ENCODE measurements around the gene C1QTNF7. TPM values are rescaled to one million over a fixed set of nuclear protein-coding genes. Genes with fewer than 3 reads are reported as not detected.

C1QTNF7 gene
- total RNA-seq, 1 donor from 2014 or later, result not detected

DNA sequence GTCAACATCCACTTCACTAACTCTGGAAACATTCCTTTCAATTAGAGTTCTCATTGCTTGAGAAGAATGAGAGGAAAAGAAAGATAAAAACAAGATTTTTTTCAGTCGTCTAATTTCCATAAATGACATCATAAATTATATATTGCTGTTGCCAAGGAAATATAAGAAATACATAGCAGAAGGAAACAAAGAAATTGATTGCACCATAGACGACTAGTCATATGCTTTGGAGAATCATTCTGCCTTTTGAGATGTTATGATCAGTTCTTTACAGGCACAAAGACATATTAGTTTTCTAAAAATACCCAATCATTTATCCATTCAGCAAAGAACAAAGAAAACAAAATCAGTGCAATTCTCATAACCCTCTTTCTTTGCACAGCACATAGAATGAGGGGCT is 672 bp upstream of the C1QTNF7 start:
- no peak overlapping the region for H3K4me3 Mint-ChIP-seq (ENCODE audit: unreplicated experiment)
- no peaks in the 10 kb centered on the region for H3K27me3 Mint-ChIP-seq (ENCODE audit: unreplicated experiment)
- H3K9me3 Mint-ChIP-seq (ENCODE audit: unreplicated experiment), result peaks cover 2% of the 10 kb centered on the region
- TF ChIP-seq, protein P1, sequence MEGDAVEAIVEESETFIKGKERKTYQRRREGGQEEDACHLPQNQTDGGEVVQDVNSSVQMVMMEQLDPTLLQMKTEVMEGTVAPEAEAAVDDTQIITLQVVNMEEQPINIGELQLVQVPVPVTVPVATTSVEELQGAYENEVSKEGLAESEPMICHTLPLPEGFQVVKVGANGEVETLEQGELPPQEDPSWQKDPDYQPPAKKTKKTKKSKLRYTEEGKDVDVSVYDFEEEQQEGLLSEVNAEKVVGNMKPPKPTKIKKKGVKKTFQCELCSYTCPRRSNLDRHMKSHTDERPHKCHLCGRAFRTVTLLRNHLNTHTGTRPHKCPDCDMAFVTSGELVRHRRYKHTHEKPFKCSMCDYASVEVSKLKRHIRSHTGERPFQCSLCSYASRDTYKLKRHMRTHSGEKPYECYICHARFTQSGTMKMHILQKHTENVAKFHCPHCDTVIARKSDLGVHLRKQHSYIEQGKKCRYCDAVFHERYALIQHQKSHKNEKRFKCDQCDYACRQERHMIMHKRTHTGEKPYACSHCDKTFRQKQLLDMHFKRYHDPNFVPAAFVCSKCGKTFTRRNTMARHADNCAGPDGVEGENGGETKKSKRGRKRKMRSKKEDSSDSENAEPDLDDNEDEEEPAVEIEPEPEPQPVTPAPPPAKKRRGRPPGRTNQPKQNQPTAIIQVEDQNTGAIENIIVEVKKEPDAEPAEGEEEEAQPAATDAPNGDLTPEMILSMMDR (IDR thresholded peaks at IDR 0.05; ENCODE audit: partially characterized antibody, unreplicated experiment), result no peak
- no peaks in the 10 kb centered on the region for H3K36me3 Mint-ChIP-seq (ENCODE audit: unreplicated experiment)
- H3K27ac Mint-ChIP-seq (ENCODE audit: unreplicated experiment), result no peak overlapping the region
- no peak for DNase-seq
- H3K4me1 Mint-ChIP-seq (ENCODE audit: low read depth, unreplicated experiment), result no peaks in the 10 kb centered on the region

DNA sequence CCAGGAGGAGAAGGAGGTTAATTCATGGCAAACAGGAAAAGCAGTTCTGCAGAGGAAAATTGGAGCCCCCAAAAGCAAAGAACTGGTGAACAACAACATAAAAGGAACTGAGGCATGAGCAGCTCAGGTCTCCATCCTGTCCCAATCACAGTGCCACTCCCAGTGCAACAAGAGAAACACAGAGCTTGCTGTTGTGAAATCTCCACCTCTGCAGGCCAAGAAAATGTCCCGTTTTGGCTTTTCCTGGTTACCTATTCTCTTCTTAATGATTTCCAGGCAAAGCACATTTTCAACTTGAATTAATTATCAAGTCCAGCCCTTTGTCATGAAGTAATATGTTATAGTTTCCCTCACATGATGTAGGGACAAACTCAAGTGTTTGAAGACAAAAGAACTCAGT is 778 bp downstream of the C1QTNF7 start:
- no peak for DNase-seq

DNA sequence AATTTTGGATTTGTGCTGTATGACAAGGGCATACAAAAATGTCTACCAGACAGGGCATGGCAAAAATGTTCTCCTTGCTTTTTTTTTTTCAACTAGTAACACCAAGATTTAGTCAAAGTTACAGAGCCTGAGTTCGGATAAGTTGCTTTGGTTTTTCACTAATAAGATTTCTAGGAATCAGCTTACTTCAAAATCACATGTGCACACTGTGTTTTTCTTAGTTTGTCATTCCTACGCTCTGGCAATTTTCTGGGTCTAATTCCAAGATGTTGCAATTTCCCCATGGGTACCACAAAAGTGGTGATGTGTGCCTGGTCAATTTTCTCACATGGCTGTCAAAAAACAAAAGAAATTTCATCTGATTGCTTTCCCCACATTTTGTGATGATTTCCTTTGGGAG is 6.3 kb downstream of the C1QTNF7 start:
- no peaks in the 10 kb centered on the region for H3K36me3 Mint-ChIP-seq (ENCODE audit: unreplicated experiment)
- H3K27me3 Mint-ChIP-seq (ENCODE audit: unreplicated experiment), result no peaks in the 10 kb centered on the region

More for the DNA sequence above, 778 bp downstream of the C1QTNF7 start:
- H3K4me3 Mint-ChIP-seq (ENCODE audit: unreplicated experiment), result no peak overlapping the region
- no peaks in the 10 kb centered on the region for H3K27me3 Mint-ChIP-seq (ENCODE audit: unreplicated experiment)
- no peaks in the 10 kb centered on the region for H3K4me1 Mint-ChIP-seq (ENCODE audit: low read depth, unreplicated experiment)
- no peaks in the 10 kb centered on the region for H3K36me3 Mint-ChIP-seq (ENCODE audit: unreplicated experiment)
- H3K9me3 Mint-ChIP-seq (ENCODE audit: unreplicated experiment), result peaks cover 1% of the 10 kb centered on the region
- H3K27ac Mint-ChIP-seq (ENCODE audit: unreplicated experiment), result no peak overlapping the region
- TF ChIP-seq, protein P1 (IDR thresholded peaks at IDR 0.05; ENCODE audit: partially characterized antibody, unreplicated experiment), result no peak

DNA sequence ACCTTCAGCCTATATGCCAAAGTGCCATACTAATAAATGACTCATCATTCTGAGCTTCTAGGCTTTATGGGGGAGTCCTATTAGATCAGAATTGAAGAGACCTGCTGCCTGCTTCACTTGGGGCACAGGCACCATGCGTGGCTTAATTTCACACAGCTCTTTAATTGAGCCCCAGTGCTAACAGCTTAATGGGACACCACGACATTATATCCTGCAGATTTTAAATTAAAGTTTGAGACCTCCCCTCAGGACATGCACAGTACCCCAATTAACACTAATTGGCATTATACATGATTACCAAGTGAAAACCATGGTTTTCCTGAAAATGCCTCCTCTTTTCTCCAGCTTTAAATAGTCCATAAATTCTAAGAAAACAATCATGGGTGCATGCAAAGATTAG is 6.8 kb downstream of the C1QTNF7 start:
- Mint-ChIP-seq H3K27ac (ENCODE audit: unreplicated experiment) (no peak overlapping the region), H3K36me3 (ENCODE audit: unreplicated experiment) (no peaks in the 10 kb centered on the region), H3K4me1 (ENCODE audit: low read depth, unreplicated experiment) (no peaks in the 10 kb centered on the region), H3K4me3 (ENCODE audit: unreplicated experiment) (no peak overlapping the region), H3K27me3 (ENCODE audit: unreplicated experiment) (no peaks in the 10 kb centered on the region), H3K9me3 (ENCODE audit: unreplicated experiment) (no peaks in the 10 kb centered on the region)
- no peak for DNase-seq
- TF ChIP-seq, protein P1 (IDR thresholded peaks at IDR 0.05; ENCODE audit: partially characterized antibody, unreplicated experiment), result no peak

More for the DNA sequence above, 6.3 kb downstream of the C1QTNF7 start:
- Mint-ChIP-seq H3K27ac (ENCODE audit: unreplicated experiment) (no peak overlapping the region), H3K9me3 (ENCODE audit: unreplicated experiment) (no peaks in the 10 kb centered on the region), H3K4me3 (ENCODE audit: unreplicated experiment) (no peak overlapping the region), H3K4me1 (ENCODE audit: low read depth, unreplicated experiment) (no peaks in the 10 kb centered on the region)
- no peak for DNase-seq
- TF ChIP-seq, protein P1 (IDR thresholded peaks at IDR 0.05; ENCODE audit: partially characterized antibody, unreplicated experiment), result no peak

DNA sequence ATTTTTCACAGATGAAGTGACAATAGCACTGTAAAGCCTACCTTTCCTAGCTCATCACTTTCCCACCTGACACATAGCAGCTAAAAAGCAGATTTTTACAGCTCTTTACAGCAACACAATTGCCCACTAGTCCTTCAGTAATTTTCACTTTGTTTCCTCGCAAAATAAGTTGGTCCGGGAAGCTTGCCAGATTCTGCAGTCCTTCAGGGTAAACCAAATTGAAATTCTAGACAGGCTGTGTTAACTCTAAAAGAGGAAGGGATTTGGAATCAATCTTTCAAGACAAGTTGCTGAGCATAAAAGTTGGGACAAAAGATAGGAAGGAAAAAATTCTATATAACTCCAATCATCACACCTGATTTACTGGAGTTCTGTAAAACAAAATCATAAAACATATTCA is 8.7 kb downstream of the C1QTNF7 start:
- DNase-seq, result no peak
- H3K4me3 Mint-ChIP-seq (ENCODE audit: unreplicated experiment), result no peak overlapping the region
- no peaks in the 10 kb centered on the region for H3K36me3 Mint-ChIP-seq (ENCODE audit: unreplicated experiment)
- H3K4me1 Mint-ChIP-seq (ENCODE audit: low read depth, unreplicated experiment), result no peaks in the 10 kb centered on the region
- TF ChIP-seq, protein P1 (IDR thresholded peaks at IDR 0.05; ENCODE audit: partially characterized antibody, unreplicated experiment), result no peak
- H3K27ac Mint-ChIP-seq (ENCODE audit: unreplicated experiment), result no peak overlapping the region
- no peaks in the 10 kb centered on the region for H3K27me3 Mint-ChIP-seq (ENCODE audit: unreplicated experiment)
- H3K9me3 Mint-ChIP-seq (ENCODE audit: unreplicated experiment), result no peaks in the 10 kb centered on the region

All from glutamatergic neuron (in vitro differentiated cells).